22Rv1 (cell line): ENCODE measurements around the gene KIAA0232.

Source experiments
- H3K27ac ChIP-seq: fragments of 450-650 bp; 2 replicates; pipeline ENCODE4 v1.5.1; 2017
- CTCF ChIP-seq: fragments of 450-650 bp; IDR thresholded peaks from 2 replicates; pipeline ENCODE4 v1.5.1; 2017; ENCODE audit warnings: mild to moderate bottlenecking
- ZFX ChIP-seq: fragments of 450-650 bp; IDR thresholded peaks from 2 replicates; pipeline ENCODE4 v1.6.1; 2017; ENCODE audit warnings: antibody characterized with exemption, borderline replicate concordance

KIAA0232 gene

GRCh38 chr4:6772223-6772928 is 10.2 kb upstream of the KIAA0232 start:
- TF ChIP-seq ZFX (no peak), CTCF (no peak)
- peak overlapping the region; percentile 30 for H3K27ac ChIP-seq

- peak overlapping the region; percentile 30 for H3K27ac ChIP-seq
- TF ChIP-seq CTCF (no peak), ZFX (no peak)
Measured at GRCh38 chr4:6773106-6773505, 9.4 kb upstream of the KIAA0232 start.

GRCh38 chr4:6773616-6774540 is 8.6 kb upstream of the KIAA0232 start:
- H3K27ac ChIP-seq, result peak overlapping the region; percentile 30
- TF ChIP-seq ZFX (no peak), CTCF (no peak)

GRCh38 chr4:6775746-6776145 is 6.8 kb upstream of the KIAA0232 start:
- TF ChIP-seq CTCF, result no peak
- no peak for TF ChIP-seq ZFX

GRCh38 chr4:6776920-6777635 is 5.4 kb upstream of the KIAA0232 start:
- TF ChIP-seq ZFX (no peak), CTCF (no peak)
- no peak overlapping the region for H3K27ac ChIP-seq

More at GRCh38 chr4:6775746-6776145, 6.8 kb upstream of the KIAA0232 start:
- no peak overlapping the region for H3K27ac ChIP-seq

- TF ChIP-seq CTCF (no peak), ZFX (no peak)
- no peak overlapping the region for H3K27ac ChIP-seq
Measured at GRCh38 chr4:6777636-6778281, 4.8 kb upstream of the KIAA0232 start.
